GM19324 (cell line): ENCODE data around the gene EEF1AKMT3.
A peak's percentile ranks its signal among the peaks of the same experiment; 100 is the strongest.

ENCODE experiments used
- ATAC-seq: cut with Tn5 transposase; IDR thresholded peaks from one replicate; pipeline ENCODE4 v1.9.1; 2021; ENCODE audit warnings: mild to moderate bottlenecking, moderate library complexity; ENCODE audit not compliant: unreplicated experiment, low FRiP score

Gene EEF1AKMT3

DNA sequence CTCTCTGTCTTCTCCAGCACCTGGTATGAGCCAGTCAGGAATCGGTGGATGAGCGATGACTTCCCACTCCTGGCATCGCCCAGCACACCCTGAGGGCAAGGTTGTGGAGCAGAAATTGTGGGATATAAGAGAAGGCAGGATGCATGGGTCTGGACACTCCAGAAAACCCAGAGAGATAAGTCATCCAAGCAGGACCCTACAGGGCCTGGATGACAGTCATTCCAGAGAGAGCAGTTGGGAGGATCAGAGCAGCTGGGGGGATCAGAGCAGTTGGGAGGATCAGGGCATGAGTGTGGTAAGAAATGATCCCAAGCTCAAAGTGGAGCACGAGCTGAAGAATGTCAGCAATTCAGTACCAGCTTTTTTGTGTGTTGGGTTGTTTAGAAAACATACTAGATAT, 37.8 kb upstream of the EEF1AKMT3 start:
- ATAC-seq = no peak

DNA sequence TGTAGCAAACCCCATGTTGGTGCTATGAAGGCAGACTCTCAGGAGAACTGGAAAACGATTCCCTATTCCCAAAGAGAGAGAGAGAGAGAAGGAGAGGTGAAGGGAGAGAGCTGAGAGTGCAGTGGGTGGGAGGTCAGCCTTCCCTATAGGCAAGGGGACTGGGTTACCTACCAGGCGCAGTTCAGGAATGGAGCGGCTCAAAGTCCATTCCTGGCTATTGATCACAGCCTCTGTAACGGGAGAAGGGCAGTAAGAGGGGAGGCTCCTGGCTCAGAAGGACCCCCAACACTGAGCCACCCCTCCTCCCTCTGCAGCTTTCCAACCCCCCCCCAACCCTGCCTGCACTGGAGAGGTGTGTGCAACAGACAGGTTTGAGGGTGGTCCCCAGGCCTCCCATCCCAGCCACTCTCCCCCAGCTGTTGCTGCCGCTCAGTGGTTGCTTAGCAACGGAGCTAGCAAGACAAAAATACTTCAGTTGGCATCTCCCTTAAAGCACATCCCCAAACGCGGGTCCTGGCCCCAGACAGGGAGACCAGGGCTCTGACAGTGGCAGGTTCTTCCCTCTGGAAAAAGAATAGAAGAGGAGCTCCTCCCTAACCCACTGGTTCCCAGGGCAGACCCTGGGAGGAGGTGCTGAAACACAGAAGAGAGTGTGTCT, 37.1 kb upstream of the EEF1AKMT3 start:
- ATAC-seq = no peak

DNA sequence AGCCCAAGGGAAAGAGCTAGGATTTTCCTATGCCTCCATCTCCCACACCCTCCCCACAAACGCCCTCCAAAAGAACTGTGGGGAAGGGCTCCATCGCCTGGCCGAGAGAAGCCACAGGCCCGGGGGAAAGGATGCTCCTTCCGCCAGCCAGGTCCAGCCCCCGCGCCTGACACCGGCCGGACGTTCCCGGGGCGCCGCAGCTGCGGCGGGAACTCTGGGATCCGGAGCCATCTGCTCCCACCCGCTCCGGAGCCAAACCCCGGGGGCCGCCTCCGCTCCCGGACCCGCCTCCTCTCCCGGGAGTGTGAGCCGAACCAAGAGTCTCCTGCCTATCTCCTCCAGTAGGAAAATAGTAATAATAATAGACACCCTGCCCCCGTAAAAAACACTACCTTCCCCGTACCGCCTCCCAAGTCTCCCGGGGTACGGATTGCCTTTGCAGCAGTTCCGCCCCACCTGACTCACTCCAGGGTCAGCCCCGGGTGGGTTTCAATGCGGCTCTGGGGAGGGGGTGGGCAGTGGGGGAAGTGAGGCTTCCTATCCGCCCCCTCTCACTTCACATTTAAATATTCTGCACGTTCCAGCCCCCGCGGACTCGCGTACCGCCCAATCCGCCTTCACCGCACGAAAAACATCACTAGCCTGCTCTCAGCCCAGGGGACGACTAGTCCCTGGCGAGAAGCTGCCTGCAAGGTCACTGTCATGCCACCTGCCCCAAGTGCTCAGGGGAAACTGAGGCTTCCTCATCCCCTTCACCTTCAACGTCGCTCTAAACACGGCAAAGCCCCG, 36.3 kb upstream of the EEF1AKMT3 start:
- ATAC-seq = no peak

DNA sequence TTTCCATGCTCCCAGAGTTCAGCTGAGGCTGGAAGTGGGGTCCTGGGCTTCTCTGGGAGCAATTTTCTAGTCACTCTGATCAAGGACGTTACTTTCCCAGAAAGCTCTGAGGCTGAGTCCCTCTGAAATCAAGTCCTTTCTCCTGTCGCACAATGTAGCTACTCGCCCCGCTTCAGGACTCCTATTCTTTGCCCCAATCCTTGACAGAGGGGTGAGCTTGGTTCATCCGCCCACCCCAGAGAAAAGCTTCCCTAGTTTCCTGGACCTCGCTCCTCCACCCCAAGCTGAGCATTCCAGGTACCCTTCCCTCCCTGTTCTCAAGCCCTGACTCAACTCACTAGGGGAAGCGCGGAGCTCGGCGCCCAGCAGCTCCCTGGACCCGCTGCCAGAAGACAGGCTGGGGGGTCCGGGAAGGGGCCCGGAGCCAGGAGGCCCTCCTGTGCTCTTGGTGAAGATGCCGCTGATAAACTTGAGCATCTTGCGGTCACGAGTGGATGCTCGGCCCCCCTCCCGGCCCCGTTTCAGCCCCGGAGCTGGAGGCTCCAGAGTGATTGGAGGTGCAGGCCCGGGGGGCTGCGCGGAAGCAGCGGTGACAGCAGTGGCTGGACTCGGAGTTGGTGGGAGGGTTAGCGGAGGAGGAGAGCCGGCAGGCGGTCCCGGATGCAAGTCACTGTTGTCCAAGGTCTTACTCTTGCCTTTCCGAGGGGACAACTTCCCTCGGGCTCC, 35.5 kb upstream of the EEF1AKMT3 start:
- ATAC-seq = no peak

DNA sequence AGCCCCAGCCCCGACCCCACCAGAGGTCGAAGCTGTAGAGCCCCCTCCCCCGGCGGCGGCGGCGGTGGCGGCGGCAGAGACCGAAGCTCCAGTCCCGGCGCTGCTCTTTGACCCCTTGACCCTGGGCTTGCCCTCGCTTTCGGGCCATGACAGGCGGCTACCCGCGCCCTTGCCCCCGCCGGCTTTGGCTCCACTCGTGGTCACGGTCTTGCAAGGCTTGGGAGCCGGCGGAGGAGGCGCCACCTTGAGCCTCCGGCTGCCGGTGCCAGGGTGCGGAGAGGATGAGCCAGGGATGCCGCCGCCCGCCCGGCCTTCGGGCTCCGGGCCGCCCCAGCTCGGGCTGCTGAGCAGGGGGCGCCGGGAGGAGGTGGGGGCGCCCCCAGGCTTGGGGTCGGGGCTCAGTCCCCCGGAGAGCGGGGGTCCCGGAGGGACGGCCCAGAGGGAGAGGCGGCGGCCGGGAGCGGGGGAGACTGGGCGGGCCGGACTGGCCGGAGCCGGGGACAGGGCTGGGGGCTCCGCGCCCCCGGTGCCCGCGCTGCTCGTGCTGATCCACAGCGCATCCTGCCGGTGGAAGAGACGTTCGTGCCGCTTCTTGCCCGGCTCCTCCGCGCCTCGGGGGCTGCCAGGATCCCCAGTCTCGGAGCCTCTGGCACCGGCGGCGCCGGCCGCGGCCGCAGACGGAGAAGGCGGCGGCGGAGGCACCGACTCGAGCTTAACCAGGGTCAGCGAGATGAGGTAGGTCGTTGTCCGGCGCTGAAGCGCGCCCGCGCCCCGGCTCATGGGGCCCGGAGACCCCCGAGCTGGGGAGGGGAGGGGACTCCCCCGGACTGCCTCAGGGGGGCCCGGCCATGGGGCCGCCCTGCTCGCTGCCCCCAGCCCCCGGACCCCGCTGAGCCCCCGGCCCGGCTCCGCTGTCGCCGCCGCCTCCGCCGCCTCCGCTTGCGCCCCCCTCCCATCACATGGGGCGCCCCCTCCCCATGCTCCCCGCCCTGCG, 34.6 kb upstream of the EEF1AKMT3 start:
- no peak for ATAC-seq

DNA sequence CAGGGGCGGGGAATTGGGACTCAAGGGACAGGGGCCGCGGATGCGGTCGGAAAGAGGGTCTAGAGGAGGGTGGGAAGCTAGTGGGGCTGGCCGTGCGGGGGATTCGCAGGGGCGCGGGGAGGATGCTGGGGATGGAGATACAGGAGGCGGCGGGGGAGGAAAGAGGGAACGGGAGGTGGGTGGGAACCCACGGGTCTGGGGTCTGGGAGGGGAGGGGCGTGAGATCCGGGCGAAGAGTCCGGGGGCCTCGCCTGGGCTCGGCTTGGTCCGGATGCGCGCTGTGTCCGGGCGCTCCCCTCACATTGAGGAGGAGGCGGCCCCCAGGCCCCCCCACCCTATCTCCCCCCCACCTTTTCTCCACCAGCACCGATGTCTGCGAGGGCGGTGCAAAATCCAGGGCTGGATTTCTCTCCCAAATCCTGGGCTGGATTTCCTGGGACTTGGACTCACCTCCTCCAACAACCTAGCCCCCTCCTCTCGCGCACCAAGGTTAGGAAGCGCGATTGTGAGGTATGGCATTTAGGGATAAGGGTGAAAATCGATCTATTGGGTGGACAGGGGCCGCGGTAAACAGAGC, 33.7 kb upstream of the EEF1AKMT3 start, which contains the start of gene AGAP2:
AGAP2 (minus strand) TSS at position 82 of the 577 bp plus-strand sequence. CDS start 496 bp downstream, outside the sequence.
- no peak for ATAC-seq

DNA sequence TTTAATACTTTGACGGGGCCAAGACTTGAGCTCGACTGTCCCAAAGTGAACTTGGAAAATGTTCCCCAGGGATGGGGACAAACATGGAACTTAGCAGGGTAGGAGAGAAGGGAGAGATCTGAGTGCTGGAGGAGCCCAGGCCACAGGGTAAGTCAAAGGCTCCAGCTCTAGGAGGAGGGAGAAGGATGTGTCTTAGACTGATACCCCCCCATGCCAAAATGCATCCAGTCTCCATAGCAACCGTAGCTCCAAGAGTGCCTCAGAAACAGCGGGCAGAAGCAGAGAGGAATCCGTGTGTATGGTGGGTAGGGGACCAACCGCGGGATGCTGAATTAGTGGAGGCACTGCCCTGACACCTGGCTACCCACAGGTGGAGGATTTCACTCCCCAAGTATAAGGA, 33.0 kb upstream of the EEF1AKMT3 start:
- no peak for ATAC-seq

DNA sequence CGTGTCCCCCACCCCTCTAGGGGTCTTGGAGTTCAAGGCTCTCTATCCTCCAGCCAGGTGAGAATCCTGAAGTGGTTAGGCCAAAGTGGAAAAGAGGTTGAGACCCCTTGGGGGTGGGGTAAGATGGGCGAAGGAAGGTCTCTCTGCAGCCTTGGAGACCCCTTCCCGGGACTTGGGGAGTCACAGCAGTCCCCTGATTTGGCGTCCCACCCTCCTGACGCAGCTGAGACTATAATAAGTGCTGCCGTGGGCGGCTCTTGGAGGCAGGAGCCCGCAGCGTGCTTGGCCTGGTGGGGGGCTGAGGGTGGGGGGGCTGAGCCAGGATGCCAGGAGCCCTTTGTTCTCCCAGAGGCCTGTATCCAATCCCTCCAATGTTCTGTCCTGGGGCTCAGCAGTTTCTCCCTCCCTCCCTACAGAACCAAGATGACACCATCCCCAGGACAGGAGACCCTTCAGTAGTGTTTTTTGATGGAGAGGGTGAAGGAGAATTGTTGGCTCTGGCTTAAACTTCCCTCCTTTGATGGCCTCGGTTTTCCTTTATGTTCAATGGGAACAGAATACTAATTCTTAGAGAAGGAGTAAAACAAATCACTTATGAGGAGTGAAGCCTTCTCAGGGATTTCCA, 32.4 kb upstream of the EEF1AKMT3 start:
- no peak for ATAC-seq

DNA sequence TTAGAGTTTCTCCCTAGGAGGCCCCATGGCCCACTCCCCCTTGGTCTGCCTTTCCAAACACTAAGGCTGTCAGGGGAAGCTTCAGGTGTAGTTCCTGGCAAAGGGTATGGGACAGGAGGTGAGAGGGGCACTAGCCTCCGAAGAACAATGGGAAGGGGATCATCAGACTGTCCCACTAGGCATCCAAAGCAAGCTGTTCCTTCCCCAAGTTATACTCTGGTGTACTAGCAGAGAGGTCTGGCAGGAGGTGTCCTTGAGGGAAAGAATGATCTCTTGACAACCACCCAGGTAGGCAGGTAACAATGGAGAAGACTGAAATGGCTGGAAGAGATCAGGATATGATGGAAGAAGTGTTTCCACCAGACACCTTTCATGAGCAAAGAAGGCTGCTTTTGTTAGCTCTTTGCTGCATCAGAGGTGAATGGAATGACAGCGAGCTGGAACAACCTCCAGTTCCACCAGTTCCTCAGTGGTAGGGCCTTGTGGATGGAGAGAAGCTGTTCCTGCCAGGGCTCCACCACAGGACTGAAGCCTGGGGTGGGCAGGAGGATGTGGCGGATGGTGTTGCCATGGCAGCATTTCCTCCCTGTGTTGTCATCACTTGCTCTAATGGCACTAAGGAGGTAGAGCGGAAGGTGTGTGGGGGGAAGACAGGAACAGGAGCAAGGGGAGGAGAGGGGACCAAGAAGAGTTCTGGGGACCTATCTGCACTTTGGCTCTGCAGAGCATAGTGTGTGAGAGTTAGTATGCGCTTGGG, 31.6 kb upstream of the EEF1AKMT3 start:
- ATAC-seq = no peak

DNA sequence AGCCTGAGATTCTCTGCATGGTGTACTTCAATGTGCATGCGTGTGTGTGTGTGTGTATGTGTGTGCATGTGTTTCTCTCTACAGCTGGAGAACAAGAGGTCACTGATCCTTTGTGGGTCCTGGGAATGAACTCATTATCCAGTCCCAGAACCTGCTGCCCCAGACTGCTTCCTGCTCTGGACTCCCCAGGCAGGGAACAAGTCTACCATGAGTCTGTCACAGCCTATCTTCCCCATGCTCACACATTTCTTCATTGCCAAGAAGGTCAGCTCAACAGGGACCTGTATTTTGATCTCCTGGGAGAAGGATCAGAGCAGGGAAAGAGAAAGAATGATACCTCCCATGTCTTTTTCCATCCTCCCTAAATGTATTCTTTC, 31.0 kb upstream of the EEF1AKMT3 start:
- no peak for ATAC-seq

DNA sequence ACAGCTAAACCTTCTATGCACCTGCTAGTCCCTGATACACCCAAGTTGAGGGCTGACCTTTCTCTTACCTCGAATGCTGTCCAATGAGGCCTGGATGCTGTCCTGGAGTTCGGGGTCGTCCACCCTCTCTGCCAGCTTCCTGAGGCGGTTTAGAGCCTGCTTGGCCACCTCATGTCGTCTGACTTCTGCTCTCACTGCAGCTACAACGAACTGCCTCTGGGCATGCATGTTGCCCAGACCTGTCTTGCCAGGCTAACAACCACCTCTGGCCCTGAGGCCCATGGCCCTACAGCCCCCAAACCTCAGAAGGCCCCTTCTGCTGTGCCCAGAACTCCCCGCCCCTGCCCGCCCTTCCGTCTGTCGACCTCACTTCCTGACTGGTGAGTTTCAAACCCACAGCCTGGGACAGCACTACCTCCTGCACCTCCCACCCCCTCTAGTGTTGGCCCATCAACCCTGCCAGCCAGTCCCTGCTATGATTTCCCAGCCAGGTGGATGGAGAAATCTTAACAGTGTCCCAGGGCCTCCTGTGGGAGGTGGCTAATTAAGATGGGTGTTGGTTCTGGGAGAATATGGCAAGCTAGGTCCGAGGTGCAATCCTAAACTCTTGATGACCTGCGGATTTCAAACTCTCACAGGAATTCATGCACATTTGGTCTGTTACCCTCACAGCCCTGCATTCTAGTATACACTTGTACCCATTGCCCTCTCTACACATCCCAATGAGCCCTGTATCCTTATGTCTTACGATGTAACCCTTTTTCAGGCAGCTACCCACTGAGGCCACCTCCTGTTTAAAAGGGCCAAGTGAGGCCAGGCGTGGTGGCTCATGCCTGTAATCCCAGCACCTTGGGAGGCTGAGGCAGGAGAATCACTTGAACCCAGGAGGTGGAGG, 30.3 kb upstream of the EEF1AKMT3 start:
- peak; percentile 61 for ATAC-seq

DNA sequence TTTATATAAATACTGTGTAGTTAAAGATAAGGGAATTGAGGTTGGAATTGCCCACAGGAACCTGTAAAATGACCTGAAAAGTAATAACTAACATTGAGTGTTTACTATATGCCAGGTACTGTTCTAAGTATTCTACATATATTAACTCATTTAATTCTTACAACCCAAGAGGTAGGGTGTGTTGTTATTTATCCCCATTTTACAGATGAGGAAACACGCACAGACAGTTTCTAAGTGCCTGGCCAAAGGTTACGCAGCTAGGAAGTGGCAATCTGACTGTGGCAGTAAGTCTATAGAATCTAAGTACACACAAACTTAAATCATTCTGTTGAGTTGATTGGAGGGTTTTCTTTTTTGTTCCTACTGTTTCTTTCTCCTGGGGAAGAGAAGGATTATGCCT, 28.6 kb upstream of the EEF1AKMT3 start:
- ATAC-seq = no peak

DNA sequence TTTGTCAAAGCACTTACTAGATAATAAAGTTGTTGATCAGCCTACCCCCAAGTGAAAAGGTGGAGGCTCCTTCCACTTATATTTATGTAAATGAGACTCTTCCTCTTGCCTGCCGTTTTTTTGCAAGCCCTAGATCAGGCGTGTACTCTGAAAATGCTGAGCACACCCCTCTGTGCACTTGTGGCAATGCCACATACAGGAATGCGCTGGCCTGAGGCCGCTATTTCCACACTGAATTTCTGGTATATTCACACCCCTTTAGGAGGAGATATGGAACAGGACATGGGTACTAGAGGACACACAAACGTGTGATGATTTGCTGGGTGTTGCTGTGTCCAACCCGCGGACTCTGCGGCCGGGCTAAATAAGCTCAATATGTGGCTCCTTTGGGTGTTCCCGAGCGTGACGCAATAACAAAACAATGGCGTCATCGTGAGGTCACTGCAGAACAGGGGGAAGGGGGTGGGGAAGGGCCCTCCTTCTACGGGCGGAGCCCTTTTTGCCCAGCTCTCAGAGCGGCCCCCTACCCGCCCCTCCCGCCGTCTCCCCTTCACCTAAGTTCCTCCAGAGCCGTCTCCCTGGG, 28.1 kb upstream of the EEF1AKMT3 start:
- peak; percentile 33 for ATAC-seq

DNA sequence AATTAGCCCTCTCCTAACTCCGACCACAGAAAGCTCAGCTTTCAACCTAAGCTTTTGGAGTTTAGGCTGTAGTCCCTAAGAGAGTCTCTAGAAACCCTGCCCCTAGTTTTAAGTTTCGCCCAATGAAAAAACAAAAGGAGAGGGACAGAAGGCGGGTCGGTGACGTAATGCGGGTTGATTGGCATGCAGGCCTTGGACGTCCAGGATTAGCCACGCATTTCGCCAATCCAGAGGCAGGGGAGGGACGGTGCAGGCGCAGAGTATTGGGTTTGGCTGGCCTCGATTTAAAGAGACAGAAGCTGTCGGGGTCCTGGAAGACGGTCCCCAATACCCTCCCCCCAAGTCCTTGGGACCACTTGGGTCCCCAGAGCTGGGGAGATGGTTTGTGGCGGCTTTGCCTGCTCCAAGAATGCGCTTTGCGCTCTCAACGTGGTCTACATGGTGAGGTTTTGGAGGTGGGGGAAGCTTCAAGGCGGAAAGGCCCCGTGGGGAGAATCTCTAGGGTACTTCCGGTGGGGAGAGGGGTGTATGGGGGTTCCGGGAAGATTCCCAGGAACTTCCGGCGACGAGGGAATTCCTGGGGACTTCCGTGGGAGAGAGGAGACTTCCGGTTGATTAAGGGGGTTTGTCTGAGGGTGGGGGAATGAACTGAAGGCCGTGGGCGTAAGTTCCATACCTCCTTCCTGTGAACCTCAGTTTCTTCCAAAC, 27.5 kb upstream of the EEF1AKMT3 start, which contains the start of gene TSPAN31:
TSPAN31 (plus strand) TSS at position 263 of the 708 bp plus-strand sequence; CDS start at position 379, 116 bp downstream.
- peak; percentile 82 for ATAC-seq

DNA sequence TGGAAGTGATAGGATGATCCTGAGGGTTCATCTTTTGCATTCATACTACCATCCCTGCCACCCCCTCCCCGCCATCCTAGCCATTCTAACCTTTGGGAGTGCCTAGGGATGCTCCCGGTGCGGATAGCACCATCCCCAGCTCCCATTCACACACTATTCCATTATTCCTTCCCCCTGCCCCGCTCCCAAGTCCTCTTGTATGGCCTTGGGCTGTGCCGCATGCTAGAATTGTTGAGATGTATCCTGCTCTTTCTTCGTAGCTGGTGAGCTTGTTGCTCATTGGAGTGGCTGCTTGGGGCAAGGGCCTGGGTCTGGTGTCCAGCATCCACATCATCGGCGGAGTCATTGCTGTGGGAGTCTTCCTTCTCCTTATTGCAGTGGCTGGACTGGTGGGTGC, 26.9 kb upstream of the EEF1AKMT3 start:
- ATAC-seq = no peak

DNA sequence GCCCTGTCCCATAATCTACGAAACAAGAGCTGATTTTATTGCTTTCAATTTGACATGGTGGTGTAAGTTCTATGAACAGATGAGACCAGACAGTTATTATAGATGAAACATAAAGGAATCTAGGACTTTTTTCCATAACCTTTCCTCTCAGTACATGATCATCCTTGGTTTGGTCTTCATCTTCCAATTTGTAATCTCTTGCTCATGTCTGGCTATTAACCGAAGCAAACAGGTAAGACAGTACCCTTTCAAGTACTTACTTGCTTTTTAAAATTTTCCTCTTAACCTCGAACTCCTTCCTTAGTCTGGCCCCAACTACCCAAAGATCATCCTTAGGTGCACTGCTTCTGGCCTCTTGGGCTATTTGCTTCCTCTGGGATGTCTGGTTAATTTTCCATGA, 26.4 kb upstream of the EEF1AKMT3 start:
- no peak for ATAC-seq

DNA sequence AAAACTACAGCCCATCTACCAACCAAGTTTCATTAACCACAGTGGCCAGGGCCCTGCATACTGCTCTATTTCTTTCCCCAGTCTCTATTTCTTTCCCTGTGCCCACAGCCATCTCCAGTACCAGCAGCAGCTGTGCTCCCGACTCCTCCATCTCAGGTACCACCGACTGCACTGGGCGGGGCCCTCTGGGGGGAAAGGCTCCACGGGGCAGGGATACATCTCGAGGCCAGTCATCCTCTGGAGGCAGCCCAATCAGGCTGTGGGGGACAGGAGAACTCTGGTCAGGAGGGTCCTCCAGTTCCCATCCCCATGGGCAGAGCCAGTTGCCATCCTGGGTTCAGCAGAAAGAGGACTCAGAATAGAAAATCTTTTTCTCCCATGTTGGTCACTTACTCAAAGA, 23.4 kb upstream of the EEF1AKMT3 start:
- no peak for ATAC-seq
